ENCODE measurements around the gene DOP1B.
"Not testable (repeated sequence)": the region's sequence is repeated elsewhere in the genome, so short reads cannot be mapped to it uniquely, and the experiment has no call there.

The DOP1B gene, protein sequence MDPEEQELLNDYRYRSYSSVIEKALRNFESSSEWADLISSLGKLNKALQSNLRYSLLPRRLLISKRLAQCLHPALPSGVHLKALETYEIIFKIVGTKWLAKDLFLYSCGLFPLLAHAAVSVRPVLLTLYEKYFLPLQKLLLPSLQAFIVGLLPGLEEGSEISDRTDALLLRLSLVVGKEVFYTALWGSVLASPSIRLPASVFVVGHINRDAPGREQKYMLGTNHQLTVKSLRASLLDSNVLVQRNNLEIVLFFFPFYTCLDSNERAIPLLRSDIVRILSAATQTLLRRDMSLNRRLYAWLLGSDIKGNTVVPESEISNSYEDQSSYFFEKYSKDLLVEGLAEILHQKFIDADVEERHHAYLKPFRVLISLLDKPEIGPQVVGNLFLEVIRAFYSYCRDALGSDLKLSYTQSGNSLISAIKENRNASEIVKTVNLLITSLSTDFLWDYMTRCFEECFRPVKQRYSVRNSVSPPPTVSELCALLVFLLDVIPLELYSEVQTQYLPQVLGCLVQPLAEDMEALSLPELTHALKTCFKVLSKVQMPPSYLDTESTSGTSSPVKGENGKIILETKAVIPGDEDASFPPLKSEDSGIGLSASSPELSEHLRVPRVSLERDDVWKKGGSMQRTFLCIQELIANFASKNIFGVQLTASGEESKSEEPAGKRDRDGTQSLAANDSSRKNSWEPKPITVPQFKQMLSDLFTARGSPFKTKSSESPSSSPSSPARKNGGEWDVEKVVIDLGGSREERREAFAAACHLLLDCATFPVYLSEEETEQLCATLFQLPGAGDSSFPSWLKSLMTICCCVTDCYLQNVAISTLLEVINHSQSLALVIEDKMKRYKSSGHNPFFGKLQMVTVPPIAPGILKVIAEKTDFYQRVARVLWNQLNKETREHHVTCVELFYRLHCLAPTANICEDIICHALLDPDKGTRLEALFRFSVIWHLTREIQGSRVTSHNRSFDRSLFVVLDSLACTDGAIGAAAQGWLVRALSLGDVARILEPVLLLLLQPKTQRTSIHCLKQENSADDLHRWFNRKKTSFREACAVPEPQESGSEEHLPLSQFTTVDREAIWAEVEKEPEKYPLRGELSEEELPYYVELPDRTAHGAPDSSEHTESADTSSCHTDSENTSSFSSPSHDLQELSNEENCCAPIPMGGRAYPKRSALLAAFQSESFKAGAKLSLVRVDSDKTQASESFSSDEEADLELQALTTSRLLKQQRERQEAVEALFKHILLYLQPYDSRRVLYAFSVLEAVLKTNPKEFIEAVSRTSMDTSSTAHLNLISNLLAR (N-terminal part only)

DNA sequence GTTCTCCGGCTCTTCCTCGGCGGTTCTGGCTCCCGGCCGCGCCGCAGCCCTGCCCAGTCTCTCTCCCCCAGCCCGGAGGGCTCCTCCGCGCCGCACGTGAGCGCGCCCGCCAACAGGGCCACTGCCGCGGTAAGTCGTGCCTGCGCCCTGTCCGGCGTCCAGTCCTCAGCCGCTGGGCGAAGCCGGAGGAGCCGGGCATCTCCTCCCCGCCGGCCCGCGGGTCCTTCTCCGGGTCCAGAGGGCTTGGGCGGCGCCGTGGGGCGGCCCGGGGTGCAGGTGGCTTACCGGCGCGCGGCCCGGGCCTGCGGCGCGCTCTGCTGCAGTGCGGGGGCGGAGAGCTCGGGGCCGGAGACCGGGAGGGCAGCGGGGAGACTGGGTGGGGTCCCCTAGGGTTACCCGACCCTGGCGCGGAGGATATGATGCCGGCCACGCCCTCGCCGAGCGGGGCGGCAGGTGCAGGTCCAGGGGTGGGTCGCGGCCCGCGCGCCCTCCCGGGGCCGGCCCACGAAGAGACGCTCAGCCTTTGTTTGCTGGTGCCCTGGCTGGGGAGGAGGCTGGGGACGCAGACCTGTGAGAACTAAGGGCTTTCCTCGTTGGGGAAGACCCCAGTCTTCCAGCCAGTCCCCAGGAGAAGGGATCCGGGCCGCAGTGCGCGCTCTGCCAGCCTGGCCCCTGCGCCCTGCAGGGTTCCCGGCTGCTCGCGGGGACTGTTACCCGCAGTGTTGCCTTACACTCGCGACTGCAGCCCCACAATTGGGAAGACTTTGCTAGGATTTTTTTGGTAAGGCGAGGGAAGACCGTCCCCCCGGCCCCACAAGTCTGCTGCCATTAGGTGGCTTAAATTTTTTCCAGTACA lies at the start of gene DOP1B:
TSS of gene DOP1B (plus strand) at position 10 of the 856 bp plus-strand sequence. CDS start 7,910 bp downstream, outside the sequence.
- DNase-seq: peak in 1 of 2 donors; percentile 15

DNA sequence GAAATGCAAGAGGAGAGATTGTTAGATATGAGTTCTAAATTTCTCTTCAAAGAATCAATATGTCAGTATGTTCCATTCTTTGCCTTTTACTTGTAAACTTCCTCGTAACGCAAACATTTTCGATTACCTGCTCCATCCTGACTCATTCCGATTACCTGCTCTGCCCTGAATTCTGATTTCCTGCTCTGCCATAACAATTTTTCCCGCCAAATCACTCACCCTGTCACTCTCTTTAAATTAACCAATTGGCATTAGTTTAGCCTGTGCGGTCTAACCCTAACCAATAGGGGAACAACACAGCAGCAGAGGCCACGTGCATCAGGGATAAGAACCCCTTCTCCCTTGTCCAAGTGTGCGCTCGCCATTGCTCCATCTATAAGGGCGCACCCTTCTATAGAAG lies 46.8 kb upstream of the DOP1B start:
- no peak for DNase-seq

DNA sequence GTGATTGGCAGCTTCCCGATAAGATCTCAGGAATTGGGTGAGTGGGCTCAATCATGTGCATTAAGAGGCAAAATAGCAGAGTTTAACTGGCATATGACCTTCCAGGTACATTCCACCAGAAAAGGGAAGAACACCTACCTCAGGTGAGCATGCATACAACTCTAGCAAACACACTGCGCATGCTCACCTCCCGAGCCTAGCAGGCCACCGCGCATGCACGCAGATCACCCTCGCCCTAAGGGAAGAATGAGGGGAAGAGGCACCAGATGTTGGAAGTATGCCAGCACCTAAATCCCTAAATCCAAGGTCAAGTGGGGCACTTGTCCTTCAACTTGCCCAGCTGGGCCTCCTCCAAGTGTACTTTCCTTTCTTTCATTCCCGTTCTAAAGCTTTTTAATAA lies 45.4 kb upstream of the DOP1B start:
- DNase-seq: no peak

DNA sequence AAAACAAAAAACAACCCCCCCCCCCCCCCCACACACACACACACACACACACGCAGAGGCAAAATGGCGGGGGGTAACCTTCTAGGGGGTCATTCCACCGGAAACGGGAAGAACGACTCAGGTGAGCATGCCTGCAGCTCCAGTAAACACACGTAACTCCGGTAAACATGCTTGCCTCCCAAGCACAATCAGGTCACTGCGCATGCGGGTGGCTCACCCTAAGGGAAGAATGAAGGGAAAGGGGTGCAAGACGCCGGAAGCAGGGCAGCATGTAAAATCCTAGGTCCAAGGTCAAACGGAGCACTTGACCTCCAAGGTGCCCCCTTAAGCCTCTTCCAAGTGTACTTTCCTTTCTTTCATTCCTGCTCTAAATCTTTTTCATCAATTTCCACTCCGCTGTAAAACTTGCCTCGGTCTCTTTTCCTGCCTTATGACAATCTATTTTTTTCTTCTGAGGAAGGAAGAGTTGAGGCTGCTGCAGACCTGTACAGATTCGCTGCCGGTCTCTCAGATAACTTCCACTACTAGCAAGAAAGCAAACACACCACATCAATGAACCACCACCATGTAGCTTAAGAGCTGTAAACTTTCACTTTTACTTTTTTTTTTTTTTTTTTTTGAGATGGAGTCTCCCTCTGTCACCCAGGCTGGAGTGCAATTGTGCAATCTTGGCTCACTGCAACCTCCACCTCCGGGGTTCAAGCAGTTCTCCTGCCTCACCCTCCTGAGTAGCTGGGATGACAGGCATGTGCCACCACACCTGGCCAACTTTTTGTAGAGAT lies 42.8 kb upstream of the DOP1B start:
- no peak for DNase-seq

DNA sequence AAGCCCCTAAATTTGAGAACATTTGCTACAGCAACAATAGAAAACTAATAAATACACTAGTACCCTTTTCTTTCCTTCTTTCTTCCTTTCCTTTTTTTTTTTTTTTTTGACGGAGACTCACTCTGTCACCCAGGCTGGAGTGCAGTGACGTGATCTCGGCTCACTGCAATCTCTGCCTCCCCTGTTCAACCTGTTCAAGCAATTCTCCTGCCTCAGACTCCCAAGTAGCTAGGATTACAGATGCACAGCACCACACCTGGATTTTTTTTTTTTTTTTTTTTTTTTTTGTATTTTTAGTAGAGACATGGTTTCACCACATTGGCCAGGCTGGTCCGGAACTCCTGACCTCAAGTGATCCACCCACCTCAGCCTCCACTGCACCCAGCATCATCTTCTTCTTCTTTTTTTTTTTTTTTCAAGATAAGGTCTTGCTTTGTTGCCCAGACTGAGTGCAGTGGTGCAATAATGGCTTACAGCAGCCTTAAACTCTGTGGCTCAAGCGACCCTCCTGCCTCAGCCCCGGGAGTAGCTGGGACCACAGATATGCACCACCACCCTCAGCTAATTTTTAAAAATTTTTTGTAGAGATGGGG lies 41.4 kb upstream of the DOP1B start:
- peak in 1 of 2 donors; percentile 49 for DNase-seq

DNA sequence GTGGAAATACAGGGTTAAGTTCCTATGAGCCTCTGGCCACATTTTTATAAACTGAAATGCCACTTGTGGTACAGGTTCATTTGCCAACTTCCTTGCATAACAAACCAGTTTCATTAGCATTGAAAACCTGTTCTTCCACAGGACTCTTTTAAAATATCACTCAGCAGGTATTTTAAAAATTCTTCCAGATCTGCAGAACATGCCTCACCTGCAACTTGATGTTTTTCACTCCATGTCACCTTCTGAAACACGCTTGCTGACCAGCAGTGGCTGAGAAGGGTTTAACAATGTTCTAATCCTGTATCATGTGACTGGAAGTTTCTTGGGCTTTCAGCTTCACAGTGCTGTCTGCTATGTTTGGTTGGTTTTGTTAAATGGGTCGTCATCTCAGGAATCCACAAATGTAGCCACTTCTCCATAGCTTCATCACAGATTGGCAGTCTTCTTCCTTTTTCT lies 39.3 kb upstream of the DOP1B start:
- peak; percentile 24 to 56 for DNase-seq

DNA sequence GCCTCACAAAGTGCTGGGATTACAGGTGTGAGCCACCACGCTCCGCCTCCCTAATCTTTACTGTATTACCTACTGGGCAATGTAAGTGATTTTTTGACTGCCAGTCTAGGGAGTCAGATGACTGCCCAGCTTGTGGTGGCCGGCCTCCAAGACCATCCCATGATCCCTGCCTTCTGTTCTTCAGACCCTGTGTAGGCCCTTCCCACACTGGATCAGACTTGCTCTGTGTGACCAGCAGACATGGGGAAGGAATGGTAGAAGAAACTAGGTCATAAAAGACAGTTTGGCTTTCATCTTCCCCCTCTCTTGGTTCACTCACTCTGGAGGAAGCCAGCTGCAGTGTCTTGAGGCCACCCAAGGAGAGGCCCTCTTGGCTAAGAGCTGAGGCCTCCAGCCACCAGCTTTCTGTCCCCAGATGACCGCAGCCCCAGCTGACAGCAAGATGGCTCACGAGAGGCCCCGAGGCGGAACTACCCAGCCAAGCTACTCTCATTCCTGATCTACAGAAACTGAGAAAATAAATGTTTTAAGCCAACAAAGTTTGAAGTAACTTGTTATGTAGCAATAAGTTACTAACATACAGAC lies 36.2 kb upstream of the DOP1B start:
- DNase-seq: no peak

DNA sequence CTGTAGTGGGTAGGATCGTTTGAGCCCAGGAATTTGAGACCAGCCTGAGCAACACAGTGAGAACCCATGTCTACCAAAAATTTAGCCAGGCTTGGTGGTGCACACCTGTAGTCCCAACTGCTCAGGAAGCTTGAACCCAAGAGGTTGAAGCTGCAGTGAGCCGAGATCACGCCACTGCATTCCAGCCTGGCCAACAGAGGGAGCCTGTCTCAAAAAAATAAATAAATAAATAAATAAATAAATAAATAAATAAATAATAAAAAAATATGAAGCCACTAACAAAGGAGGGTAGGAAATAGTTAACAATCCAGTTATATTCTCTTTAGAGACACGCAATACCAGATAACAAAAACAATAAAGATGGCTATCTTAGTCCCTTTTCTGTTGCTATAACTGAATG lies 33.6 kb upstream of the DOP1B start:
- DNase-seq: no peak

DNA sequence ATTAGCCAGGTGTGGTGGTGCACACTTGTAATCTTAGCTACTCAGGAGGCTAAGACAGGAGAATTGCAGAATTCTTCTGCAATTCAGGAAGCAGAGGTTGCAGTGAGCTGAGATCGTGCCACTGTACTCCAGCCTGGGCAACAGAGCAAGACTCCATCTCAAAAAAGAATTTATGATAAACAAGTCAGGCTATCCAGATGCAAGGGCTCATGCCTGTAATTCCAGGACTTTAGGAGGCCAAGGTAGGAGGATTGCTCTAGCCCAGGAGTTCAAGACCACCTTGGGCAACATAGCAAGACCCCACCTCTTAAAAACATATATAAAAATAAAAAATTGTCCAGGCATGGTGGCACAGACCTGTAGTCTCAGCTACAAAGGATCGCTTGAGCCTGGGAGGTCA lies 32.2 kb upstream of the DOP1B start:
- no peak for DNase-seq

DNA sequence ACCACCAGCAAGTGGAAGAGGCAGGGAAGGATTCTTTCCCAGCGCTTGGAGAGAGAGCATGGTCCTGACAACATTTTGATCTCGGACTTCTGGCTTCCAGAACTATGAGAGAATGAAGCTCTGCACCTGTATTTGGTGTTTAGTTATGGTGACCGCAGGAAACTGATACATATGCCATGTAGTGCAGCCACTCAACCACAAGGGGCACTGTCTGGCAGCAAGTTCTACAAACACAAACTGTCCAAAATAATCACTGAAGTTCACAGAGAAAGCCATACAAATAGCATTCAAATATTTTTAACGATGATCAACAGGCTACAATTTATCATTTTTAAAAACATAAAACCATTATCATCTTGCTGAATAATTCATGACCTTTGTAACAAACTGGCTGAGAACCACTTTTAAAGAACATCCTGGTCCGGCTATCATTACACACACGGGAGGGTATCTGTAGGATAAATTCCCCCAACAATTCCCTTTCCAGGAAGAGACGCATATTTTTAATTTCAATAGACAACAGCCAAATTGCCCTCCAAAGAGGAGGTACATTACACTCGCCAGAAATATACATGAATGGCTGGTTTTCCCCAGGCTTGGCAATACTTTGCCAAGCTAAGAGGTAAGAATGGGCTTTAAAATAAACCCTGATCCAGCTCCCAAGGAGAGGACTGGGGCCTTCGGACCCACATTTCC lies 31.0 kb upstream of the DOP1B start:
- DNase-seq: peak; percentile 33 to 60

DNA sequence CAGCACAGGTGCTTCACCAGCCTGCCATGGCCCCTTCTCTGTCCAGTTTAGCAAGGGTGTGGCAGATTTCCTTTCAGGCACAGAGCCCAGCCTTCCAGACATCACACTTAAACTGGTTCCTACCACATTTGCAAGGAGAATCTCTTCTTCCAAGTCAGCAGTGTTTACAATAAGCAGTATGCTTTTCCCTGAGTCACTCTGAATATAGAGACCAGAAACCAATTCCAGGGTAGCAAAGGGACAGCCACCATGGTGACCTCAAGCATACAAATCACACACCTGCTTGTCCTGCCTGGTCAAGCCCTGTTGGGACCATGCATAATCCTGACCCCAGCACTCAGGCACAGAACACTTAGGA lies 30.4 kb upstream of the DOP1B start:
- DNase-seq: no peak

DNA sequence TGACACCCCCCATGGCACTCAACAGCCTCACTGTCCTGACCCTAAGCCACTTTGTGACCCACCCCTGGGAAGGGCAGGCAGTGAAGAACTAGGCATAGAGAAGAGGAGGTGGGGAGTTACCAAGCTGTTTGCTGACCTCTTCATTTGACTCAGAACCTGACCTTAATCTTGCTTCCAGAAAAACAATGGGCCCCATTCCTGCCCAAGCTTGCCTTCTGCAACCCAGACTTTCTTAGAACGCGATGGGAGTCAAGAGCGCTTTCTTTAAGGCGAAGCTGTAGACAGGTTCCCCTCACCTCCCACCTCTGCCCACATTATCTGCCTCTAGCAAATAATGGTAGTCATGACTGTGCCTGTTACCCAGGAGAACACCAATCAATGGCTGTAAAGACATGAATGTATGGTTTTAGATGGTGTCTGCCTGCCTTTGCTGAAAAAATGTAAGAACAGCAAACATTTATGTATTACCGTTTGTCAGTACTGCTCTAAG lies 30.0 kb upstream of the DOP1B start:
- no peak for DNase-seq

DNA sequence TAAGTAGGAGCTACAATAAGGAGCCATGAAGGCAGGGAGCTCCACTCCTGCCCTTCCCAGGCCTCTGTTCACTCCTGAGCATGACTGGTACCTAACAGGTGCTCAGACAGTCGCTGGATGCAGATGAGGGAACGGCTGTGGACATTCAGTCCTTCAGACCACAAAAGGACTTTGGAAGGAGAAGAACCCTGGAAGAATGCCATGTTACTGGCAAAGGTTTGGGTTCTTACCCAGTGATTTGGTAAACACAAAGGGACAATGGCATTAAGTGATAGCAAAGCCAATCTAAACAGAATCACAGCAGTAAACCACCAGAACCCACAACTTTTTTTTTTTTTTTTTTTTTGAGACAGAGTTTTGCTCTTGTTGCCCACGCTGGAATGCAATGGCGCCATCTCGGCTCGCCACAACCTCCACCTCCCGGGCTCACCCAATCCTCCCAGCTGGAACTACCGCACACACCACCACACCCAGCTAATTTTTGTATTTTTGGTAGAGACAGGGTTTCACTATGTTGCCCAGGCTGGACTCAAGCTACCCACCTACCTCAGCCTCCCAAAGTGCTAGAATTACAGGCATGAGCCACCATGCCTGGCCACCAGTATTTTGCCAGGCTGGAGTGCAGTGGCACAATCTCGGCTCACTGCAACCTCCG lies 29.2 kb upstream of the DOP1B start:
- DNase-seq: no peak

DNA sequence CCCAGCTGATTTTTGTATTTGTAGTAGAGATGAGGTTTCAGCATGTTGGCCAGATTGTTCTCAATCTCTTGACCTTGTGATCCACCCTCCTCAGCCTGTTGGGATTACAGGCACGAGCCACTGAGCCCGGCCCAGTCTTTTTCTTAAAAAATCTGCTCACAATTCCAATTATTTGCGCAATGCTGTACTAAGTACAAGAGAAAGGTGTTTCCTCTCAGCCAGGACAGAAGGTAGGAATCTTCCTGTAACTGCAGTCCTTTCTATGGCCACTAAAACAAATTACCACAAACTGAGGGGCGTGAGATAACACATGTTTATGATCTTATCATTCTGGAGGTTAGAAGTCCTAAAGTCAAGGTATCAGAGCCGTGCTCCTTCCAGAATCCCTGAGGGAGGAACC lies 28.6 kb upstream of the DOP1B start:
- no peak for DNase-seq

DNA sequence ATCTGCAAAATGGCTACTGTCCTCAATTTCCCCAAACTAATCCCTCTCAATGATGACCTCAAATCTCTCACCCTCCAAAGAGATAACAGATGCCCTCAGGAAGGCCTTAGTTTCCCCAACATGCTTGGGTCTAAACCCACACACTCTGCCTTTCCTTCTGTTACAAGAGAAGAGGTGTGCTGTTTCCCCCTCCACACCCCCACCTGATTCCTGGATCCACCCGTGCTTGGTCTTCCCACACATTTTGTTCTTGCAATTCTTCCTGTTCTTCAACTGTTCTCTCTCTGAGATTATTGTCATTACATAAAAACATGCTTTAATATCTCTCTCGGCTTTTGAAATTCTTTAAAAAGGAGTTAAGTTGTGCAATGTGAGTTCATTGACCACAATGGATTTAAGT lies 27.4 kb upstream of the DOP1B start:
- DNase-seq: no peak

DNA sequence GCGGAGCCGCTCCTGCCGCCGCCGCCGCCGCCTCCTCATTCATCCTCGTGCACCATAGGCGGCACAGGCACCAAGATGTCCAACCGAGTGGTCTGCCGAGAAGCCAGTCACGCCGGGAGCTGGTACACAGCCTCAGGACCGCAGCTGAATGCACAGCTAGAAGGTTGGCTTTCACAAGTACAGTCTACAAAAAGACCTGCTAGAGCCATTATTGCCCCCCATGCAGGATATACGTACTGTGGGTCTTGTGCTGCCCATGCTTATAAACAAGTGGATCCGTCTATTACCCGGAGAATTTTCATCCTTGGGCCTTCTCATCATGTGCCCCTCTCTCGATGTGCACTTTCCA lies 26.2 kb upstream of the DOP1B start:
- DNase-seq: not testable (repeated sequence)

DNA sequence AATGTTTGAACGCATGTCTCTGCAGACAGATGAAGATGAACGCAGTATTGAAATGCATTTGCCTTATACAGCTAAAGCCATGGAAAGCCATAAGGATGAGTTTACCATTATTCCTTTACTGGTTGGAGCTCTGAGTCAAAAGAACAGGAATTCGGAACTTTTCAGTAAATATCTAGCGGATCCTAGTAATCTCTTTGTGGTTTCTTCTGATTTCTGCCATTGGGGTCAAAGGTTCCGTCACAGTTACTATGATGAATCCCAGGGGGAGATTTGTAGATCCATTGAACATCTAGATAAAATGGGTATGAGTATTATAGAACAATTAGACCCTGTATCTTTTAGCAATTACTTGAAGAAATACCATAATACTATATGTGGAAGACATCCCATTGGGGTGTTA lies 25.8 kb upstream of the DOP1B start:
- DNase-seq: not testable (repeated sequence)

DNA sequence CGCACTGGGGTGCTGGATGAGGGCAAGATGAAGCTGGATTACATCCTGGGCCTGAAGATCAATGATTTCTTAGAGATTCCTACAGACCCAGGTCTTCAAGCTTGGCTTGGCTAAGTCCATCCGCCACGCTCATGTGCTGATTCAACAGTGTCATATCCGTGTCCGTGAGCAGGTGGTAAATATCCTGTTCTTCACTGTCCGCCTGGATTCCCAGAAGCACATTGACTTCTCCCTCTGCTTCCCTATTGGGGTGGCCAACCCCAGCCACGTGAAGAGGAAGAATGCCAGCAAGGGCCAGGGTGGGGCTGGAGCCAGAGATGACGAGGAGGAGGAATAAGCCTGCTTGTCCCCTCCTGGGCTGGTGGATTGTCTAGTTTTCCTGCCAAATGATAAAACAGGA lies 23.9 kb upstream of the DOP1B start:
- DNase-seq: peak; percentile 38 to 49

DNA sequence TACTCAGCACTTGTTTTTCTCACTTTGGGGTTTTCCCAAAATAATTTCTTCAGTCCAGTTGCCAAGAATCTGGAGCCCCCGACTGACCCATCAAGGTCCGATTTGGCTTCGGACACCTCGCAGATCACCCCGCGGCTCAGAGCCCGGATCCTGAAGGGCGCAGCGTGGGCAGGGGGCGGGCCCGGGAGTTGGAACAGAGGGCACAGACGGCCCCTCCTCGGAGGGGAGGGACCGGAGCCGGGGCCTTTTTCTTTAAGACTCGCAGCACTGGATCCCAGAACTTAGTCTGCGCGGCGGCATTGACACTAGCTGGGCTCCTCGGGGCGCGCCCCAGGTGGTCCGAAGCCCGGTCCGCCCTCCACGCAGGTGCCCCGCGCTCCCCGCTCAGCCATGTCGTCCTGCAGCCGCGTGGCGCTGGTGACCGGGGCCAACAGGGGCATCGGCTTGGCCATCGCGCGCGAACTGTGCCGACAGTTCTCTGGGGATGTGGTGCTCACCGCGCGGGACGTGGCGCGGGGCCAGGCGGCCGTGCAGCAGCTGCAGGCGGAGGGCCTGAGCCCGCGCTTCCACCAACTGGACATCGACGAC lies 21.7 kb upstream of the DOP1B start, which contains the start of gene CBR3:
TSS of gene CBR3 (plus strand) at position 277 of the 588 bp plus-strand sequence. CDS start at position 391, 114 bp downstream.
- DNase-seq: peak in 1 of 2 donors; percentile 74
